ENCODE measurements around the gene IQGAP2.
"Not testable (repeated sequence)": the region's sequence is repeated elsewhere in the genome, so short reads cannot be mapped to it uniquely, and the experiment has no call there.

The IQGAP2 gene

DNA sequence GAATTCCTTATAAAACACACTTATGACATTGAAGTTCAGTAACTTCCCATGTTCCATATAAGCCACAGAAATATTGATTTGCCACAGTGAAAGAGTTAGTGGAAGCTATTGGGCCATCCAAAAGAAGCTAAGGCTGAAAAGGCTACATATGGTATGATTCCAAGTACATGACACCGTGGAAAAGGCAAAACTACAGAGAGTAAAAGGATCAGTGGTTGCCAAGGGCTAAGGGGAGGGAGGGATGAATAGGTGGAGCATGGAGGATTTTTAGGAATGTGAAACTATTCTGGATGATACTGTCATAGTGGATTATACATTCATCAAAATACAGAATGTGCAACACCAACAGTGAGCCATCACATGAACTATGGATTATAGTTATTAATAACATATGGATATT is 110.4 kb downstream of the IQGAP2 start:
- no peak for DNase-seq

DNA sequence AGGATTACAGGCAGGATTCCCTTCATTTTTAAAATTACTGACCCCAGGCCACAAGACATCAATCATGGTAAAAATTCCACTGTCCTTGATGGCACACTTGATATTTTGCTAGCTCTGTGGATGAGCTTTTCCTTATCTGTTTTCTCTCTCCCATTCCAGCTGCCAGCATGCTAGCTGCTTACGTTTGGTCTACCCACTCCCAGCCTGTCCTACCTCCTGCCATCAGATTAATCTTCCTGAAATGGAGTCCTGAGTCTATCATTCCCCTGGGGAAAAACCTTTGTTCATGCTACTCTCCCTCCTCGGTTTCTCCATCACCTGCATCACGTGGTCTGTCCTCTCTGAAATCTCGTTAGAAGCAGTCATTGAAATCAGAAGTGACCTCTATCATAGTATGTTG is 111.2 kb downstream of the IQGAP2 start:
- DNase-seq = no peak

DNA sequence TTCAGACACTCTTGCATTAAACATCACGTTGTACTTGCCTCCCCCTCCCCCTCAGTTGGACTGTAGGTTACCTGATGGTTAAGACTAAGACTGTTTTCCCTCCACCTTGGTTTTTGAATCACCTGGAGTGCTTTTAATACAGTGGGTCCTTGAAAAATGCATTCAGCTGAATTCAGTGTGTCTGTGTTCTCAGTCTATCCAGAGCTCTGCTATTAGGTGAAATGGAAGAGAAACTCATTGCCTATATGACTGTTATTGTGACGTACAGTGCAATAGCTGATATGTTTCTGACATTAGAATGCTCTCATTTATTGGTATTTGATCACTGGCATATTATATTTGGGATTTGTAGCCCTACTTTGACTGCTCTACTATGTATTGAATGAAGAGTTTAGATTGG is 111.6 kb downstream of the IQGAP2 start:
- no peak for DNase-seq

DNA sequence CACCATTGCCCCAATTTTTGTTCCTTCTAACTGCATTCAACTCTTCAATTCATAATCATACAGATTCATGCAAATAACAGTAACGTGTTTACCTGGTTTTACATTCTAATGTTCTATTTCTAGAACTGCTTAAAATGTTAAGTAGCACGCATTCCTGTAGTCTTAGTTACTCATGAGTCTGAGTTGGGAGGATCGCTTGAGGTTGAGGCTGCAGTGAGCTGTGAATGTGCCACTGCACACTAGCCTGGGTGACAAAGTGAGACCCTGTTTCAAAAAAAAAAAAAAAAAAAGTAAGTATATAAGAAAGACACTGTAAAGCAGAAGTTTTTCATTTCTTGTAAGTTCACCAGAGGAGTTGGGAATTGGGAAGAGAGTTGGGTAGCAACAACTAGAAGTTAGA is 114.2 kb downstream of the IQGAP2 start:
- DNase-seq = no peak

DNA sequence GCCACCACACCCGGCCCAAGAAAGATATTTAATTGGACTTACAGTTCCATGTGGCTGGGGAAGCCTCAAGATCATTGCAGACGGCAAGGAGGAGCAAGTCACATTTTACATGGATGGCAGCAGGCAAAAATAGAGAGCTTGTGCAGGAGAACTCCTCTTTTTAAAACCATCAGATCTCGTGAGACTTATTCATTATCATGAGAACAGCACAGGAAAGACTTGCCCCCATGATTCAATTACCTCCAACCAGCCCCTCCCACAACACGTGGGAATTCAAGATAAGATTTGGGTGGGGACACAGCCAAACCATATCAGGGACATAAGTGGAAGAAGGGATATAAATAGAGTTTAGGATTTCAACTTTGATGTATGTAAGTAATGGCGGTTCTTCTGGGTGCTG is 115.2 kb downstream of the IQGAP2 start:
- not testable (repeated sequence) for DNase-seq

DNA sequence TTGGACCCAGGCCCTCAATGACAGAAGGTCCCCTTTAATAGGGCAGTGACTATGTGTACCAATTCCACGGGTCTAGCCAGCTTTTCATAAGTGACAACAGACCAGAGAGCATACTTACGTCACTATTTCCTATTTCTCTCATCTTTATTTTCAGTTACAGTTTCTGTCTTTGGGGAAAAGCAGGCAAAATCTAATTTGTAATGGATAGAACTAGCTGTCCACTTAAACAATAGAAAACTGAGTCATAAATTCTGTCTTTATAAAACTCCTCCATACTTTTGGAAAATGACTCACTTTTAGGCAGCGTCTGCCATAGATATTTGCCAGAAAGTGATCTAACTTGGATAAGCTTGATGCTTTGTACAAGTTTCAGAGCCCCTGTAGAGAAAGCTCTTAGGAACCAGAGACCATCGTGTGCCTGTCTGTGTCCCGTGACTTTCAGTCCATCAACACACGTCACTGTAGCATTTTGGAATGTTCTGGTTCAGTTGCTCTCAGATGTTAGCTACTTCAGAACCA is 118.2 kb downstream of the IQGAP2 start:
- no peak for DNase-seq

DNA sequence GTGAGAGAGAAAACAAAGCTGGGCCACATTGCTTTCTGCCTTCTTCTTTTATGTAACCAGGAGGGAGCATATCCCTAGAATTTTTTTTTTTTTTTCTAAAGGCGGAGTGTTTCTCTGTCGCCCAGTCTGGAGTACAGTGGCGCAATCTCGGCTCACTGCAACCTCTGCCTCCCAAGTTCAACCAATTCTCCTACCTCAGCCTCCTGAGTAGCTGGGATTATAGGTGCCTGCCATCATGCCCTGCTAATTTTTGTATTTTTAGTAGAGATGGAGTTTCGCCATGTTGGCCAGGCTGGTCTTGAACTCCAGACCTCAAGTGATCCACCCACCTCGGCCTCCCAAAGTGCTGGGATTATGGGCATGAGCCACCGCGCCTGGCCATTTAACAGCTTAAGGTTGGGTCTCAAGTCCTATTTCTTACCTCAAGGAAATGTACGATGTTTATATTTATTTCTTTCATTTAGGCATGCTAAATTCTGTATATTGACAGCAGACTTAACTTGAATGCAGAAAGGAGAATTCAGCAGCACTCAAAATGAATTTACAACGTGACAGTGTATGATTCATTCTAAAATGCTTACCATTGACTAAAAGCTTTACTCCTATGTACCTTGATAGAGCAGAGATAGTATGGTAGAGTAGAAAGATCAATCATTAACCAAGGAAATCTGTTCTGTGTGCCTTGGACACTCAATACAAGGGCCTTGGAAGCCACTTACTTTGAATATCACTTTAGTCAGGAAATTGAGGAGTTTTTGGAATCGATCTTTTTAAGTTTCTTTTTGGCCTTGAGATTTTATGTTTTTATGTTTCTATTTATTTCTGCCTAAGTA is 119.2 kb downstream of the IQGAP2 start:
- DNase-seq = no peak

DNA sequence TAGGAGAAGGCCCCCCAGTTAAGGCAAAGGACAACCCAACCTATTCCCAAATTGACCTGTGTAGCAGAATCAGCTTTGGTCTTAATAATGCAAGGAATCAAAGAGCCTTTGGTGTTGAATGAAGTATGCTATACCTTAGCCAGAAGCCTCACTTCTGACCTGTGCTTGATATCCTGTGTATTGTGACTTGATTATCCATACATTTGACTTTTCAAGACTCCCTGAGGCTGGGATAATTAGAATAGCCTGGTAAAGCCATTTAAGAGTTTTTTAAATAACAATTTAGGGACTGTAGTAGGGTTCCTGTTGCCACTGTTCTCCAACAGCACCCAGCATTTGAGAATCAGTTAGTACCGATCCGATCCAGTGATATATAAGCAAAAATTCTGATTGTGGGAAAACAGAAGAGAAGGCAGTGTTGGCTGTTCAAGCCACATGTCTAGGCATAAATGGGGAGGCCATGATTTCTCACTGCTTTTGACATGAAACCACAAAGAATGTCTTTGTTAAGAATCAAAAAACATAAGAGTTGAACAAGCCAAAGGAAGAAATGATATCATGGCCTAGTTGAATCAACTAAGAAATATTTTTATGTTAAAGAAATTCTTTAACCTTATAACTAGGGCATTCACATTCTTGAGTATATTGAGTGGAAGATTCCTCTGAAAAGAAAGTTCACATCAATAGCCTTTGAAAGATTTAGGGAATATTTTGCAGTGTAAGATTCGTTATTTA is 121.2 kb downstream of the IQGAP2 start:
- no peak for DNase-seq

DNA sequence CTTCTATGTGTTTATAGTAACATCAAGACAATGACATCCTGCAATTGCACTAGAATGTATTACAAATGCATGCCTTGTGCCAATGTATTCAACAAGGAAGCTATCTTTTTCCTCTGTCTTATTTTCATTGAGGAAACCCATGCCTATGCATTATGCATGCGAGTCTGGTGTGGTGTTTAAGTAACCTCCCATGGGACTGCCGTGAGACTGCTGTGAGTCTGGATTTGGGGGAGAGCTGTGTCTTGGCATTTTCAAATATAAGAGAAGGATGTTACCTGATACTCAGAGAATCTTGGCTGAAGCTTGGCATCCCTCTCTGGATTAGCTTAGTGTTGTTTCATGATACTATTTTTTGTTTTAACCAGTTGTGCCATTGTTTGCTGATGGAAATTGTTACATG is 121.8 kb downstream of the IQGAP2 start:
- no peak for DNase-seq

DNA sequence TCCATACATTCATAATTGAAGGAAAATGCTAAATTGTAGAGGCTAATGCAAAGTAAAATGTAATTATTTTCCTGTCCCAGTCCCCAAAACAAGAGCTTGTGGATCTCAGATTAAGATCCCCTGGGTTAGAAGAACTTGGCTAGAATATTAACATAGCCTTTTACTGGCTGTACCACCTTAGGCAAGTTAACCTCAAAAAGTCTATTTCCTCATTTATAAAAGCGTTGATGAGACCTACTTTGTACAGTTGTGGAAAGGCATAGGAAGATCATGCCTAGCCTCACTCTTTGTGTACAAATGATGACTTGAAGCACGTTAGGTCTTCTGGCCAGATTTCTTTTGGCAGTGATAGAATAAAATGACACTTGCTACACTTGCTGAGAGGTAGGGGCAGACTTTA is 122.9 kb downstream of the IQGAP2 start:
- no peak for DNase-seq

DNA sequence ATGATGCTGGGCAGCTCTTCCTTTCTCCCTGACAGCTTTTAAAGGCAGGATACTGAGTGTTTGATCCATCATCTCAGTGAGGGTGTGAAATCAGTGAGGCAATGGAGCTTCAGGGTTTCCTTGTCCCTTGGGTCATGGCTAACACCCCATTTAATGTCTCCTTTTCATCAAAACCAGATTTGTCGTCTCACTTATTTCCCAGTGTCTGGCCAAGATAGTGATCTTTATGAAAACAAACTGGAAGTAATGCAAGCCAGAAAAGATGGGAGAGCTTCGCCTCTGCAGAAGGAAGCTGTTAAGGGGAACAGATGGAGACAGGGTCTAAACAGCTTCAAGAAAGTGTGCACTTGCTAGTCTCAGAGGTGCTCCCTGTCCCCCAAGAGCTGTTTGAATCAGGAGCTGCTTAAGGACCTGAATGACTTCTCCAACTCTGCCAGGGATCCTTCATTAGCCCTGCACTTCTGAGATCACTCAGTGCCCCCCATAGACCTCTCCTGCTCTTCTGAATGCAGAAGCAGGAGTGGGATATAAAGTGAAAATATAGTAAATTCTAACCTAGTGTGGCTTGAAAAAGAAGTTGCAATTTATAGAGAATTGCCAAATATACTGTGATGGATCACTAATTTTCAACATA is 124.0 kb downstream of the IQGAP2 start:
- no peak for DNase-seq

DNA sequence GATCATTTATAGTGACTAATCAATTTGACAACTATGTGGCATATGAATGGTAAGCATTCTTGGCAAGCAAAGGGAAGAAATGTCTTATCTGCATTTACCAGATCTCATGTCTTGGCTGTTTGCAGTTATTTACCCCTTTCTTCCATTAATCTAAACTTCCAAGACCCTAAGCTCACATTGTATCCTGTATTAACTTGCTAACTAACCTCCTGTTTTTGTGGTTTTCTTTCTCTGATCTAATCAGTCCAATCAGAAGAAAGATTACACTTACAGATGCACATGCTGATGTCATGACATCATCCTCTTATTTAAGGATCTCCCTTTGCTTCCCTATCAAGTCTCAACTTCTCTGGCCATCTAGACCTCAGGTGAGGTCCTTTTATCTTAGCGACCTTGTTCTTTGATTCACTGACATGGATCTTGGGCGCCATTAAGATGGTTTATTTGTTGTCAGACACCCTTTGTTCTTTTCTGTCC is 124.6 kb downstream of the IQGAP2 start:
- no peak for DNase-seq

DNA sequence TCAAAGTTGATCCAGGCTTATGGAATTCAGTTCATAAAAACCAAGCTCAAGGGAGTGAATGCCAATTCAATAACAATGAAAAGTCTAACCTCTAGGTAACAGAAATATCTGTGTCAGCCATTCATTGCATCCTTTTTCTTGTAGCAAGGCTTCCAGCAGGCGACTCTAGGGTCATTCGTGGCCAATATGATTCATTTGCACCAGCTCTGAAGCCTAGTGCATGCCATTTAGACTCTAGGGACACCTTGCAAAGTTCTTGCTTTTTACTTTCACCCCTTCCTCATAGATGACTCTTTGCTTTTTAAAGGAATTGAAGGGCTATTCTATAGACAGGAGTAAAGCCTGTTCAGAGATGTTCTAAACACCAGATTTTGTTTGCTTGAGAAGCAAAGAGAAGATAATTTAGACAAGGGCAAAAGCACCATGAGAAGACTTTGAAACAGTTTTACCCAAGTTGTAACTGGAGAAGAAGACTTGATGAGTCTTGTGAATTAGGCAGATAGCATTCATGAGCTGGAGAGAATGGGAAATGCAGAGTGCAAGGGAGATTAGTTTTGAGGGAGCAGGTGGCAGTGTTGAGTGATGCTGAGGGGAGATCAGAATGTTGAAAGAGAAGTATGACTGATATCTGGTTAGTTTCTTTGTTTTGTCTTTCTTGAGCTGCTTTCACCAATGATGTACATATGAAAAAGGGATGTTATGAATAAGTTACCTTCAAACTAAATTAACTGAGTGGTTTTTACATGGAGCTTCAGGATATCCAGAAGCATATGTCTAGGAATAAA is 125.7 kb downstream of the IQGAP2 start:
- no peak for DNase-seq

DNA sequence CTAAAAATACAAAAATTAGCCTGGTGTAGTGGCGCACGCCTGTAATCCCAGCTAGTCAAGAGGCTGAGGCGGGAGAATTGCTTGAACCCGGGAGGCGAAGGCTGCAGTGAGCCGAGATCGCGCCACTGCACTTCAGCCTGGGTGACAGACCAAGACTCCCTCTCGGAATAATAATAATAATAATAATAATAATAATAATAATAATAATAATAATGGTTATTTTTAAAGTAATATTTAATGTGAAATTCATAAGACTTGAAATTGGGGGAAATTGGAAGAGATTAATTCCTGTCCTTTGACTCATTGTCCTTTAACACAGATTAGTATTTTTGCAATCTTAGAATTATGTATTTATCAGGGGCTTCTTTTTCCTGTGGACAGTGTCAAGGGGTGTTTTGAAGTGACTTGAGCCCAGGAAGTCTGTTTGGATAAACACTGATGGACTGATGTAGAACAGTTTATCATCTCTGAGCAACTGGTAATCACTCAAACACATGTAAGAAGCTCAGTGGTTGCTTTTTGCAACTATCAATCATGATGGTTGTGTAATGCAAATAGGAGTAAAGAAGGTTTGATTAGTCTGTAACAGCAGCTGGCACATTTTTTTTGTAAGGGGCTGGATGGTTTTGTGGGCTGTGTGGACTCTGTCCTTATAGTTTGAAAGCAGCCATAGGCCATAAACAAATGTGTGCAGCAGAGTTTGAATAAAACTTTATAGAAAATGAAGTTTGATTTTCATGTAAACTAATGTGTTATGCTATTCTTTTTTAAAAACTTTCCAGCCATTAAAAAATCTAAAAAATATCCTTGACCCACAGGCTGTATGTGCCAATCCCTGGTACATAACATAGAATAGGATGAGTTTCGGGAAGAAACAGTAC is 126.6 kb downstream of the IQGAP2 start:
- no peak for DNase-seq

DNA sequence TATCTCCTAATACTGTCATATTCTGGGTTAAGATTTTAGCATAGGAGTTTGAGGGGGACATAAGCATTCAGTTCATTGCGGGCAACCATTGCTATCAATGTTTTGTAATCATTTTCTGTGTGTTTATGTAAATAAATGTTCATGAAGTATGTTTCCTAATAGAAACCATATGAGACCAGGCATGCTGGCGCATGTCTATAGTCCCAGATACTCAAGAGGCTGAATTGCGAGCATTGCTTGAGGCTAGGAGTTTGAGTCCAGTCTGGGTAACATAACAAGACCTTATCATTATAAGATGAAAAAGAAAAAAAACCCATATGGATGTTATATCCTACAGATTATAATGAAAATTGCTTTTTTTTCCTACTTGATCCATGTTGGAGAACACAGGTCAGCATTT is 129.0 kb downstream of the IQGAP2 start:
- no peak for DNase-seq

DNA sequence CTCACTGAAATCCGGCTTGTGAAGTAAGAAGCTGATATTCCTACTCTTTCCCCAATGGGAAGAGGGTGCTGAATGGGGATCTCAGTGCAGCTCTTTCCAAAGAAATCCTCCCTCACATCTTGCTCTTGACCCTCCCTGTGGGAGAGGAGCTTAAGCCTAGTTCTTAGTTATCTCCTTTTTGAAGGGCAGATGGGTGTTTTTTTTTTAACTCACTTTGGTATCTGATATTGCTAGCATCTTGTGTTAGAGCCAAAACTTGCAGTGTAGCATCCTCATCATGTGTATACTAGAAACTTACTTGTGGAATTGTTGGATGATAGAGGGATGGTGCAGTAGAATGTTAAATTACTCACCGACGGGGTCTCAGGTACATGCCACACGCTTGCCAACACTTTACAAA is 129.9 kb downstream of the IQGAP2 start:
- no peak for DNase-seq

DNA sequence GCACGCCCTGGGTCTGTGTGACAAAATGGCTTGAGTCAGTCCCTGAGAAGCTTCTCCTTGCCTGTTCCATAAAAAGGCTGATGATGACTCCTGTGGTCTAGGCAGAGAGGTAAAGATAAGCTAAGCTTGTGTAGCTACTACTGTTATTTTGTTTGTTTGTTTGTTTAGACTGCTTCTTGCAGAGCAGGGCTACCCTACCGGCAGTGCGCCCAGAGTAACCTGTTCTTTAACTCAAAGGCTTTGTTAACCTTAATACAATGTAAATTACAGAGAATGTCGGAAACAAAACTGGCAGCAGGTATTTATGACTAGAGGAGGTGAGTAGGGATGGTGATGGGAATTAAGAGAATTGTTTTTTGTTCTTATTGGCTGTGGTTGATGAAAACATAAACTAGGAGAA is 132.5 kb downstream of the IQGAP2 start:
- no peak for DNase-seq

DNA sequence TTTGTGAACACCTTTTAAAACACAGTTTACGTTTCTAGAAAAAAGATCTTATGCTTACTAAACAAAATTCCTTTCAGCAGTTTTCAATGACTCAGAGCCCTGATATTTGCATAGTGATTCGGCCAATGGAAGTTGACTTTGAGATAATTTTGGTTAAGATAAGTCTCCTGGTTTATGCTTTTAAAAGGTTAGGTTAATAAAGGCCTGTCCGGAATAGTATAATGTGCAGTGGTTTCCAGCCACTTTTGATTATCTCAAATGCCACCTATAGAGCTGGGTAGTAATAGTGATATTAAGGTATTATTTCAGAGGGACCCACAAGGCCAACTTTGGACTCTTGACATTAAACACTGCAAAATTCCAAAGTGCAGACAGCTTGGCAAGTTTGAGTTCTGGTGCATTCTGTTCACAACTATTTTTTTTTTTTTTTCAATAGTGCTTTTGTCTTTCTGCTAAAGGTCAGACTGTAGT is 134.0 kb downstream of the IQGAP2 start:
- no peak for DNase-seq

DNA sequence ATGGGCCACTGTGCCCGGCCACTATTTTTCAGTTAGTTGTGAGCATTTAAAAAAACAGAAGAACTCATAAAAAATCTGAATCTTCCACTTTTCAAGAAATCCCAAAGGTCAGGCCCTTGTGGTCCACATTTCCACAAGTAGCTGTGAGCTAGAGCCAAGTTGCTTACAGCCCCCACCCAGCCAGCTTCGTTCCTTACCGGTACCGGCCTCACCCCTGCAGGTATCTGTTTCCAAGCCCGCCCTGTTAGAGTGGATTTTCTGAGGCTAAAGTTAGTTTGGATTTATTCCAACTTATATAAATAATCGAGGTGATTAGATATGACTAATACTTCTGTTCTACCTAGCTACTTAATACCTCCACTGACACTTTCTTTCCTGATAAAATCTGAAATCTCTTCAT is 139.2 kb downstream of the IQGAP2 start:
- no peak for DNase-seq

DNA sequence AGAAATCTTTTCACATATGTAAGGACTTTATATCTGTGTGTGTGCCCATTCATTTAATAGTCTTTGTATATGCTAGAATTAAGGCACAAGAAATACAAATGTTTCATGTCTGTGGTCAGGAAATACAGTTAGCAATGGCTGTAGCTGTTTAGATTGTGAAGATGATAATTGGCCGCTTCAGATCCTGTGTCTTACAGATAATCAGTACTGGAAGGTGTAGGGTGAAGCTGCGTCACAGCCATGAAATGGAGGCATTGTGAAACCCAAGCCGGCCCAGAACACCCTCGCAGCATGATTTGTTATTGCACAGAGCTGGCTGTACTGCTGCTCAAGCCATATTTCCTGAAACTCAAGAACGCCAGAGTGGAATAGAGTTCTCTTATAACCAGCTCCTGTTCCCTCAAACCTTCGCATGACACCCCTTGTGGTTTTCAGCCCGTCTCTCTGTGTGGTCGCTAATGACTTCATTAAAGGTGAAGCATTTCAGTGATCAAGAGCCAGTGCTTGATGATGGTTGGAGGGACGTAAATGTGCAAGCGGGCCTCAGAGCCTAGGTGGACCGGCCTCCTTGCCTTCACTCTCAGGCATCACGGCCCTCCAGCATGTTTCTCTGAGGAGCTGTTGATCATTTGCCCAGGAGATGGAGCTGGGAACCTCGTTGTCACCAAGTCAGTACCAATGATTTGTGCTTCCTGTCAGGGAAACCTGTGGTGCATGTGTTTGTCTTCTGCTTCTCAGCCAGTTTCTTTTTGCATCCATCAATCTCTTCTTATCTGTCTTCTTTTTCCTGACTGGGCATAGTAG is 140.0 kb downstream of the IQGAP2 start:
- peak; percentile 50 for DNase-seq
